HG02870 (cell line): Measurements from ENCODE around the gene CASZ1.

Source experiments
- ATAC-seq: cut with Tn5 transposase; IDR thresholded peaks from one replicate; pipeline ENCODE4 v1.9.1; 2021; ENCODE audit warnings: mild to moderate bottlenecking, moderate library complexity; ENCODE audit not compliant: unreplicated experiment

The CASZ1 gene

DNA sequence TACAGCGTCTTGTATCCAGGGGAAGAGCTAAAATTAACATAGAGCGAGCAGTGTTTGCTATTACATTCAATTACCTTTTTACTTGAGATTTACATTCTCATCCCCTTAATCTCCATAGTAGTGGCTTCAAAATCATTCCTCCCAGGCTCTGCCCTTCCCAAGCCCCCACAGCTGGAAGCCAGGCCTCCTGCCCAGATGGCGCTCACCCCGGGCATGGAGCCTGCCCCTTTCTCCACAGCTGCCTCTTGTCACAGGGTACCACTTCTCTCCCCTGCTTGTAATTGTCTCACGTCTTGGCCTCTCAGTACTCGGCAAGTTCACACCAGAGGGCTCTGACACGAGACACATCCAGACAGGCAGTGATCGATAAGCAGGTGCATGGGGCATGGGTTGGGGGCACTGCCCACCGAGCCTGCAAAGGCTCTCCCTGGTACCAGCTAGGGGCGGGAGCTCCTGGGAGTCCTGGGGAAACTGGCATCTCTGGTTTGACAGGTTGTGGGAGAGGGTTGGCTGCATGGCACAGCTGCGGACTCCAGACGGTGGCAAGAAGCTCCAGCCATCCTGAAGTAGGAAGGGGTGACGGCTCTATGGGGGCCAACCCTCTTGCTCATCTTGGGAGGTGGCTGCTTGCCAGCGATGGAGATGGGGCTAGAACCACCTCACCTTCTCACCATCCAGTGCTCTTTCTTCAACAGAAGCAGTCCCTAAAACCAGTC, 20.1 kb downstream of the CASZ1 start:
- no peak for ATAC-seq

- ATAC-seq = no peak
These were observed 20.7 kb downstream of the CASZ1 start for GRCh38 chr1:10775763-10776162.

GRCh38 chr1:10774615-10775310, 21.7 kb downstream of the CASZ1 start:
- ATAC-seq = no peak

DNA sequence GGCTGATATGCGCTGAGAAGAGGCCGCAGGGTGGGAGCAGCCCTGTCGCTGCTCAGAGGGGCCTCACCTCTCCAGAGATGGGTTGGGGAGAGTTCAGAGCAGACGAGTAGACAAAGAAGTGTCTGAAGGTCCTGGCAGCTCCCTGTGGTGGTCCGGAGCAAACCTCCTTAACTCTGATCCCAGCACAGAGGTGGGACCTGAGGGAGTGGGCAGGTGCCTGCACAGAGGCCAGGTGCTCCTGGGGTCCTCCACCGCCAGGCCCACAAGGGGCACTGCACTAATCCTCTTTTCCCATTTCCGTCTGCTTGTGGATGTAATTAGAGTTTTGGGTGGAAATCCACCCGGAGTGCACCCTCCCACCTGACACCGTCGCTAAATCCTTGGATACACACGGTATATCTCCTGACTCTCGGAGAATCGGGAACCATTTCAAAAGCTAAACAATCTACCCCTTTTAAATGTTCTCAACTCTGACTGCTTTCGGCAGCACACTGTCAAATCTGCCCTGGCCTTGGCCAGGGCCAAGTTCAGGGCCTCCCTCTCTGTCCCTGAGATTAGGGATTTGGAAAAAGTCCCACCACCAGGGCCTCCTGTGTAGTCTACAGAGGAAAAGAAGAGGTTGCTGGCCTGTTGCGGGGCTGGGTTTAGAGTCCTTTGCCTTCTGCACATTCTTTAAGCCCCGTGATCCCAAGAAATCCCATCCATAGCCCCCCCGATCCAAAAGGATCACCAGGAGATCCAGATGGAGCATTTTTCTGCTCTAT, 22.4 kb downstream of the CASZ1 start:
- no peak for ATAC-seq

GRCh38 chr1:10773376-10773775, 23.1 kb downstream of the CASZ1 start:
- ATAC-seq = no peak

DNA sequence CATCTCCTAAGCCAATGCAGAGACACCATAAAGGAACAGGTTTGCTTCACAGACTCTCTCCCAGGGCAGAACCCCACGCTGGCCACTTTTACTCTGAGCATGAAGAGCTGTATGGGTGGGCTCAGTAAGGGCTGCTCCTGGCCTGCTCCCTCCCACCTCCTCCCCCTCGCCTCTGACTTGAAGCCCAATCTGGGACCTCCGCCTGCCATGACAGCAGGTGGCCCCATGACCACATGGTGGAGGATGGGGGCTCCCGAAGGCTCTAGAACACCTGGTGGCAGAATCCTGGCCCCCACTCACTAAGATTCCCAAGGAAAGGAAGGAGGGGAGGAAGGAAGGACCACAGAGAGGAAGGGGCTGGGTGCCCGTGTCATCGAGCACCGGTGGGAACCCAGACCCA, 23.7 kb downstream of the CASZ1 start:
- no peak for ATAC-seq

DNA sequence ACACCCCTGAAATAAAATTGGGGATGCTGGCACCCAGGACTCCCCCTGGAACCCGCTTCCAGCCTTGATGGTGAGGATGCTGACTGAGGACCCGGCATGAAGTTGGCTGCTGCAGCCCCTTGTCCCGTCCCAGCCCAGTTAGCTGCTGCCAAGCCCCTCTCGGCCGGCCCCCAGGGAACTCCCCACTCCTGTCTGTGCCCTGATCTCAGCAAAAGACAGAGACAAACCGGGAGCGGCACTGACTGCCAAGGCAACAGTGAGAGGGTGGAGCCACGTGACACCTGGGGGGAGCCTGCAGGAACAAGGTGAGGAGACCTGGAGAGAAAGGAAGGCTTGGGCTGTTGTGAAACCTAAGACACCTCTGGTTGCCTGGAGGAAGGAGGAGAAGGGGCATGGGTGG, 24.7 kb downstream of the CASZ1 start:
- no peak for ATAC-seq

GRCh38 chr1:10768552-10768951, 27.9 kb downstream of the CASZ1 start:
- no peak for ATAC-seq

GRCh38 chr1:10767282-10767681, 29.2 kb downstream of the CASZ1 start:
- no peak for ATAC-seq

GRCh38 chr1:10765734-10766478, 30.5 kb downstream of the CASZ1 start:
- ATAC-seq = no peak

DNA sequence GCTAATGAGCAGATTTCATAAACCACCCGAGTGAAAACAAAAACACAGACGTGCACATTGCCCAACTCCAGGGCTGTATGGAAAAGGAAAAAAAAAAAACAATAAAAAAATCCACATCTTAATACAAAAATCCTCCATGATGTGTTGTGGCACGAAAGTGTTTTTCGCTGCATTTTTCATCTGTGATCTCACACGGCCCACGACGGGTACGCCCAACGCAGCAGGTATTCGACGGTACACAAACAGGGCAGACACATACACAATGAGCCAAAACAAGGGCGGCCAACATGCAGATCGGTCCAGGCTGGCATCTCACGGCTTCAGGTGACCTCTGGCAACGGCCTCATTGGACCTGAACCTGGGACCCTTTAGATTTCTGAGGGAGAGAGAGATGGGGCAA, 31.1 kb downstream of the CASZ1 start:
- no peak for ATAC-seq

DNA sequence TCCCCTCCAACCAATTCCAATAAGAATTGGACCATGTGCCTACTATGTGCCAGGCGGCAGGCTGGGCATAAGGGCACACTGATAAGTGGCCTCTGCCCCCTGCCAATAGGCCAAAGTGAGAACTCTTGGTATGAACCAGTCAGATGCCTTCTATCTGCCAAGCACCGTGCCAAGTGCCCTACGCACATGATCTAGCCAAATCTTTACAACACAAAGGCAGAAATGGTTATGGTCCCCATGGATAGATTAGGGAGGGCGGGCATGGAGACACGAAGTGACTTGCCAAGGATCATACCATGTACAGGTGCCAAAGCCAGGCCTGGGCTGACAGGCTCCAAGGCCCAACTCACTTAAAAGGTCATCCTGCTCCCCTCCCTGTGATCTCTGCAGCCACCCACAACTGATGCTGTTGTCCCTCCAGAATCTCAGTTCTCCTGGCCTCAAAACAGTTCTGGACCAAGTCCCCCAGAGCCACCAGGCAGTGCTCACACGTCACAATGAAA, 32.1 kb downstream of the CASZ1 start:
- no peak for ATAC-seq

GRCh38 chr1:10762875-10763274, 33.6 kb downstream of the CASZ1 start:
- ATAC-seq = no peak

- ATAC-seq = no peak
These were observed 34.3 kb downstream of the CASZ1 start for GRCh38 chr1:10762153-10762523.

DNA sequence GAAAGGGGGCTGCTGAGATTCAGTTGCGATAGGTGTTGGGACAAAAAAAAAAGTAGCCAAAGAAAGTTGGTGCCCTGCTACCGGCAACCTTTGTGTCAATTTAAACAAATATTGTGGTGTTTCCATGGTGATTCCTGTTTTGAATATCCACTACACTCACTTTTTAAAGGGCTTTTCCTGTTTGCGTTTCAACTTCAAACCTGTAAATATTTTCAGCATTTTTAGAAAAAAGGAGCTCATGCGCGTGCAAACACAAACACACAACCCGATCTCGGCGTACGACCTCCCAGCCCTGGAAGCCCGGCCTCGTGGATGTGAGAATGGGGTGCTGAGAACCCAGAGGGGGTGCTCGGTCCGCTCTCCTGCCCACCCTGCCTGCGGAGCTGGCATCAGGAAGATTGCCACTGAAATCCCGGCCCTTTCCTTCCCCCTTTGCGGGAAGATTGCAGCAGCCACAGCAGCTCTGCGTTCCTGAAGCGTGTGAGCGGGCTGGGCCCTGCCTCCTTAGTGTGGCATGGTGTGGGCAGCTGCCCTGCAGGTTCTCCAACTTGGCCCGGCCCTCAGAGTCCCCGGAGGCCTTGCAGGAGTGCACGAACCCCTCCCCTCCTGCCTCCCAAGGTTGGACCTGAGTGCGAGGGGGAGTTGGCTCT, 34.8 kb downstream of the CASZ1 start:
- no peak for ATAC-seq

- ATAC-seq = no peak
These were observed 35.6 kb downstream of the CASZ1 start for GRCh38 chr1:10760566-10761502.

DNA sequence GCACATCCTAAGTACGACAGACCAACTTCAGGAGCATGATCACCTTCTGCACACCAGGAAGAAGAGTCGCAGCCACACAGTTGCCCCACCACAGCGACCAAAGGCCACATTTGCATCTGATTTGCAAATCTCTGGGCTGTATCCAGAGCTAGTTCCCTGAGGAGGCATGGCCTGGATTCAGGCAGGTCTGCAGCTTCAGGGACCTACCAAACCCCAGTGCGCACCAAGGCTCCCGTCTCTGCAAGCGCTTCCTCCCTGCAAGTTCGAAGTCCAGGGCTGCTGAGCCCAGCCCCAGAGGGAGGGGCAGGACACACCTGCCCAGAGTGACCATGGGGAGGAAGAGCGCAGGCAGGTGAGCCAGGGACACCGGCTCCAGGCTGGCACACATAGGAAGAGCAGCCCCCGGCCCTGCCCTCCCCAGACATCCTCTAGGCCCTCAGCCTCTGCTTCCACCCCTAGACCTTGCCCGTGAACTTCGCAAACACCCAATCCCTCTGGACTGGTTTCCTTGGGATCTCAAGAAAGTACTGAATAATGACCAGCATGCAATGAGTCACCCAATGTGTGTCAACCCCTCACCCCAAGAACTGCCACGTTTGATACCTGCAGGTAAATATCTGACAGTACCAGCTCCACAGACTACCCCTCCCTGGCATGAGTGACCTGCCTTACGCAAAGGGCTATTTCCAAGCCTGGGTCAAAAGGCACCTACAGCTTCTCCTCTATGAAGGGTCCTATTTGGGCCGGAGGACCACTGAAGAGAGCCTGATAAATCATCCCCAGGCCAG, 36.8 kb downstream of the CASZ1 start:
- no peak for ATAC-seq

DNA sequence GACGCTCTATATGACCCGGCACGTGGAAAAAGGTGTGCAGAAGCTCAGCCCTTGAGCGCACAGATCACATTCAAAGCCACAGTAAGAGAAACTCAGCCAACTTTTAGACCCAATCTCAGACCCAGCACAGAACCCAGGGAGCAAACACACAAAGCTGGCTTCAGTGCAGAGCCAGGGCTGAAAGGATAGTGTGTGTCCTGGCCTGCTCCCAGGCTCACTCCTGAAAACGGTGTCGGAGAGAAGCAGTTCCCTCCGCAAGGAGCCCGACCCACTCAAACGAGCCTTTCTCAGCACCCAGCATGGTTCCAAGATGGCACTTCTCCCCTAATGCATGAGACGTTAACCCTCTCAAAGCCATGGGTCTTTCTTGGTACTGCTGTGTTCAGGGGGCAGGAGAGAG, 39.6 kb downstream of the CASZ1 start:
- no peak for ATAC-seq
